Stomach (tissue), 9 donors: ENCODE results near the gene CD58. TPM values are rescaled to one million over a fixed set of nuclear protein-coding genes. Genes with fewer than 3 reads are reported as not detected.
"Not testable (repeated sequence)": the region's sequence is repeated elsewhere in the genome, so short reads cannot be mapped to it uniquely, and the experiment has no call there.

Source experiments
- DNase-seq, 2 donors: peaks; one replicate each; pipeline versions ENCODE4 v3.0.0 to v3.0.0-alpha.2; 2013 to 2019
- H3K27ac ChIP-seq, 5 donors: fragments of 200-600 bp in 4 of 5; sonication (generic) in 4 of 5; one replicate each; pipeline ENCODE4 v1.5.1; 2013 to 2019; ENCODE audit warnings: mild to moderate bottlenecking in 1 of 5, moderate library complexity in 1 of 5
- H3K27me3 ChIP-seq, 3 donors: fragments of 200-600 bp; sonication (generic); one replicate each; pipeline ENCODE4 v1.5.1; 2017 to 2019; ENCODE audit warnings: mixed run types in 1 of 3
- H3K36me3 ChIP-seq, 4 donors: fragments of 200-600 bp; sonication (generic); 1 replicate in 3 of 4; 2 replicates in 1 of 4; pipeline ENCODE4 v1.5.1; 2016 to 2019
- H3K4me1 ChIP-seq, 4 donors: fragments of 200-600 bp; sonication (generic); one replicate each; pipeline ENCODE4 v1.5.1; 2016 to 2019
- H3K4me3 ChIP-seq, 4 donors: fragments of 200-600 bp; sonication (generic) in 3 of 4; one replicate each; pipeline ENCODE4 v1.5.1; 2016 to 2019; ENCODE audit warnings: mild to moderate bottlenecking in 1 of 4
- H3K9me3 ChIP-seq, 4 donors: fragments of 200-600 bp; sonication (generic); one replicate each; pipeline ENCODE4 v1.5.1; 2016 to 2019
- EP300 ChIP-seq: sonication (generic); formaldehyde crosslinking; IDR thresholded peaks from one replicate; pipeline ENCODE4 v1.6.1; 2017; ENCODE audit warnings: antibody characterized with exemption
- POLR2A ChIP-seq, 4 donors: fragments of 450-650 bp; IDR thresholded peaks; one replicate each; pipeline ENCODE4 v1.6.1; 2016; ENCODE audit warnings: antibody characterized with exemption in 4 of 4, control low read depth in 2 of 4, mild to moderate bottlenecking in 1 of 4, moderate library complexity in 1 of 4
- POLR2AphosphoS5 ChIP-seq, 3 donors: sonication (generic); formaldehyde crosslinking; IDR thresholded peaks; one replicate each; pipeline ENCODE4 v1.6.1; 2016; ENCODE audit warnings: antibody characterized with exemption in 3 of 3
- WGBS, 5 donors: extraction: QIAGEN DNeasy Blood & Tissue Kit in 3 of 5; methylation state at CpG; one replicate each; pipeline versions ENCODE4 v1.1.5 to v1.1.7; 2013 to 2018; 5-methylcytosine and 5-hydroxymethylcytosine counted together
- intact Hi-C: fragments of 100-400 bp; cut with DNase I; formaldehyde crosslinking; loops from one replicate; pipeline ENCODE4 v1.15.1; 2023; ENCODE audit warnings: low total_unique reads
- polyA plus RNA-seq, 3 donors: library from polyadenylated mRNA; stranded (reverse); fragments of 200-250 nt; gene quantifications; one replicate each; pipeline ENCODE4 v1.2.3, GENCODE V29; 2013
- total RNA-seq, 5 donors: library from RNA; depleted of rRNA; stranded (reverse); fragments of >200 nt; gene quantifications; one replicate each; pipeline versions ENCODE4 v1.1.0 to v1.2.3, GENCODE V29; 2014 to 2016
- TF ChIP-seq, protein P1 (sequence below), 7 experiments: fragments of 450-650 bp in 4 of 7; fragments of 200-600 bp in 3 of 7; sonication (generic) in 3 of 7; IDR thresholded peaks; one replicate each; pipeline ENCODE4 v1.5.1; 2016 to 2019; ENCODE audit warnings: antibody characterized with exemption in 7 of 7, control low read depth in 2 of 7, mild to moderate bottlenecking in 1 of 7
- donor health status: healthy with polysubstance abuse.
- donor health status: Bipolar disorder and iron deficiency.
- donor health status: healthy.

Gene CD58
- total and polyA plus RNA-seq, 8 donors = 1.2 to 48.8 (median 8.7) TPM

DNA sequence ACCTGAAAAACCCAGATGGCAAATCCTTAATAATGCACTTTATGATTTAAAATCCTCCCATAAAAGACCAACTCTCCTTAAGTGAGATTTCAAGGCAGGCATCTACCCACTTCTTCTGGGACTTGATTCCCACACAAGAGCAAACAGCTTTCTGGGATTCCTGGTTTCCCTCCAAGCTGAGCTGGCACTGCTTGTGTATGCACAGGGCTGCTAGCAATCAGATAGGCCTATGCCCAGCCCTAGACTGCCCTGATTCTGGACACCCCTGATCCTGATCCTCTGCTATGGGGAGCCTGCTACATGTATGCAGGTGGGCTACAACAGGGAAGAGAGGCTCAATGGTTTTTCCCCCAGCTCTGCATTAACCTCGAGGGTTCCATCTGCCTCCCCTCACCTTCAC is 36.6 kb upstream of the CD58 start:
- H3K4me1 ChIP-seq = peaks cover 0 to 24% (median 12%) of the 10 kb centered on the region in 4 donors
- H3K9me3 ChIP-seq, DNase-seq, H3K27me3 ChIP-seq, intact Hi-C loops, H3K4me3 ChIP-seq, H3K36me3 ChIP-seq: not testable (repeated sequence)
- WGBS, 5 donors = 18 to 73% (median 38%) methylated on average over 1 of the region's 1 CpG
- peak overlapping the region in 2 of 5 donors; percentile 35 to 73 for H3K27ac ChIP-seq

DNA sequence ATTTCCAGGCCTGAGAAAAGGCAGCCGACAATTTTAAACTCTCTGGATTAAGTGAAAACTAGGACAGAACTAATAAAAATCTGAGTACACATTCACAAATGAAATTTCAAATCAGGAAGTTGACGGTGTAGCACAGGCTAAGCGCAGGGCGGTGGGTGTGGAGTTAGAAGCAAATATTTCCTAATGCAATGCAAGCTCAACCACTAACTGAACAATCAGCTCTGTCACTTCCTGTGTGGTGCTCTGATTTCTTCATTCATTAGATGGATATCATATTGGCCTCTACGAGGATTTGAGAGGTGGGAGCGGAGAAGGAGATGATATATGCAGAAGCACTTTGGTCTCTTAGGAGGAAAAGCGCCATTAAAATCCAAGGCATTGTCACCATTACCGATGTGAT is 35.2 kb upstream of the CD58 start:
- TF ChIP-seq POLR2AphosphoS5 (IDR thresholded peaks at IDR 0.05) = peak in 2 of 3 donors; percentile 17 to 60
- Histone ChIP-seq H3K4me1 (peaks cover 0 to 24% (median 12%) of the 10 kb centered on the region in 4 donors), H3K27ac (peak overlapping the region; percentile 31 to 73 (median 60))
- H3K36me3 ChIP-seq, H3K27me3 ChIP-seq, H3K4me3 ChIP-seq, H3K9me3 ChIP-seq, intact Hi-C loops: not testable (repeated sequence)
- peak; percentile 42 to 52 for DNase-seq
- WGBS, 5 donors = 41 to 64% (median 53%) methylated on average over 6 to 8 of the region's 8 CpGs

GRCh38 chr1:116605315-116605714 is 34.5 kb upstream of the CD58 start:
- H3K27ac ChIP-seq = peak overlapping the region in 1 of 5 donors; percentile 73
- TF ChIP-seq POLR2AphosphoS5 (IDR thresholded peaks at IDR 0.05) = no peak
- TF ChIP-seq POLR2A (IDR thresholded peaks at IDR 0.05) = no peak
- TF ChIP-seq EP300 = no peak
- TF ChIP-seq, protein P1, sequence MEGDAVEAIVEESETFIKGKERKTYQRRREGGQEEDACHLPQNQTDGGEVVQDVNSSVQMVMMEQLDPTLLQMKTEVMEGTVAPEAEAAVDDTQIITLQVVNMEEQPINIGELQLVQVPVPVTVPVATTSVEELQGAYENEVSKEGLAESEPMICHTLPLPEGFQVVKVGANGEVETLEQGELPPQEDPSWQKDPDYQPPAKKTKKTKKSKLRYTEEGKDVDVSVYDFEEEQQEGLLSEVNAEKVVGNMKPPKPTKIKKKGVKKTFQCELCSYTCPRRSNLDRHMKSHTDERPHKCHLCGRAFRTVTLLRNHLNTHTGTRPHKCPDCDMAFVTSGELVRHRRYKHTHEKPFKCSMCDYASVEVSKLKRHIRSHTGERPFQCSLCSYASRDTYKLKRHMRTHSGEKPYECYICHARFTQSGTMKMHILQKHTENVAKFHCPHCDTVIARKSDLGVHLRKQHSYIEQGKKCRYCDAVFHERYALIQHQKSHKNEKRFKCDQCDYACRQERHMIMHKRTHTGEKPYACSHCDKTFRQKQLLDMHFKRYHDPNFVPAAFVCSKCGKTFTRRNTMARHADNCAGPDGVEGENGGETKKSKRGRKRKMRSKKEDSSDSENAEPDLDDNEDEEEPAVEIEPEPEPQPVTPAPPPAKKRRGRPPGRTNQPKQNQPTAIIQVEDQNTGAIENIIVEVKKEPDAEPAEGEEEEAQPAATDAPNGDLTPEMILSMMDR (IDR thresholded peaks at IDR 0.05) = no peak
- H3K9me3 ChIP-seq = no peaks in the 10 kb centered on the region
- WGBS, 5 donors = 84 to 96% (median 95%) methylated on average over 1 of the region's 1 CpG
- DNase-seq = no peak
- no peak overlapping the region for H3K4me3 ChIP-seq
- H3K4me1 ChIP-seq = peaks cover 0 to 24% (median 12%) of the 10 kb centered on the region in 4 donors
- no peaks in the 10 kb centered on the region for H3K27me3 ChIP-seq
- no peaks in the 10 kb centered on the region for H3K36me3 ChIP-seq
- intact Hi-C loops = no loop called here

- H3K9me3 ChIP-seq, intact Hi-C loops, DNase-seq, H3K27me3 ChIP-seq, H3K36me3 ChIP-seq, H3K27ac ChIP-seq, H3K4me3 ChIP-seq: not testable (repeated sequence)
- peaks cover 0 to 24% (median 12%) of the 10 kb centered on the region in 4 donors for H3K4me1 ChIP-seq
- WGBS, 5 donors = 88 to 95% (median 92%) methylated on average over 6 of the region's 6 CpGs
These were observed 33.6 kb upstream of the CD58 start for GRCh38 chr1:116604408-116604807.

GRCh38 chr1:116603646-116604045 is 32.8 kb upstream of the CD58 start:
- H3K4me1 ChIP-seq = peaks cover 0 to 24% (median 12%) of the 10 kb centered on the region in 4 donors
- 90 to 99% (median 95%) methylated on average over 12 to 21 of the region's 21 CpGs for WGBS, 5 donors
- intact Hi-C loops, H3K9me3 ChIP-seq, H3K4me3 ChIP-seq, H3K36me3 ChIP-seq, DNase-seq, H3K27me3 ChIP-seq, H3K27ac ChIP-seq: not testable (repeated sequence)

- H3K27ac ChIP-seq, intact Hi-C loops, DNase-seq, H3K4me3 ChIP-seq, H3K36me3 ChIP-seq, H3K9me3 ChIP-seq, H3K27me3 ChIP-seq: not testable (repeated sequence)
- peaks cover 5 to 24% (median 10%) of the 10 kb centered on the region in 4 donors for H3K4me1 ChIP-seq
- 83 to 95% (median 93%) methylated on average over 2 of the region's 2 CpGs for WGBS, 5 donors
These were observed 28.5 kb upstream of the CD58 start for GRCh38 chr1:116599369-116599768.

DNA sequence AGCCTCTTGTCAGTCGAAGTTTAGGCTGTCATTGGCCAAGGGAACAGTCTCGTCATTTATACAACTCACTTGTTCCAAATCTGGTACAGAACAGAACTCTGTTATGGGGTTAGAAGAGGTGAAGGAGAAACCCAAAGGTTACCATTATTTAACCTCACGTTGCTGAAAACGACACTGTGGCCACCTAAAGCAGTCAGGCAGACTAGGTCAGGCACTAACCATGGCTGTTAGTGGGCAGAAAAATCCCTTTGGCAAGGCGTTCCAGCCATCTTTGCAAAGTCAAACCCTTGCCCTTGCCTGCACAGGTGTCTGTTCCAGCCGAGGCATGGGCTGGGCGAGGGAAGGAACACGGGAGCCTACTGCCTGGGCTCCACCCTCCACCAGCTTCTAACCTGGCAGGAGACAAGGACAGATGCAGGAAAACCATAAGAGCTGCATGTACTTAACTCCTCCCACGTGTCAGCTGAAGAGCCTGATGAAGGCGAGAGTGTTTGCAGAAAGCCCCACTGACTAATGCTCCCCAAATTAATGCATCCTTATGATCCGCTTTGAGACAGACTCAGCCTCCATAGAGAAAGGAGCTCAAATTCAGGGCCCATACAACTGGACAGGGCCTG is 27.7 kb upstream of the CD58 start:
- H3K4me1 ChIP-seq = peaks cover 5 to 24% (median 10%) of the 10 kb centered on the region in 4 donors
- intact Hi-C loops, H3K9me3 ChIP-seq, H3K27ac ChIP-seq, H3K27me3 ChIP-seq, DNase-seq, H3K4me3 ChIP-seq, H3K36me3 ChIP-seq: not testable (repeated sequence)
- WGBS, 5 donors = 68 to 80% (median 79%) methylated on average over 11 of the region's 11 CpGs

GRCh38 chr1:116597388-116597787 is 26.6 kb upstream of the CD58 start:
- H3K27ac ChIP-seq = peak overlapping the region in 1 of 5 donors; percentile 7
- H3K36me3 ChIP-seq, intact Hi-C loops, H3K27me3 ChIP-seq, H3K4me3 ChIP-seq, H3K9me3 ChIP-seq, DNase-seq: not testable (repeated sequence)
- H3K4me1 ChIP-seq = peaks cover 5 to 24% (median 10%) of the 10 kb centered on the region in 4 donors
- WGBS, 5 donors = 53 to 71% (median 66%) methylated on average over 2 of the region's 2 CpGs

DNA sequence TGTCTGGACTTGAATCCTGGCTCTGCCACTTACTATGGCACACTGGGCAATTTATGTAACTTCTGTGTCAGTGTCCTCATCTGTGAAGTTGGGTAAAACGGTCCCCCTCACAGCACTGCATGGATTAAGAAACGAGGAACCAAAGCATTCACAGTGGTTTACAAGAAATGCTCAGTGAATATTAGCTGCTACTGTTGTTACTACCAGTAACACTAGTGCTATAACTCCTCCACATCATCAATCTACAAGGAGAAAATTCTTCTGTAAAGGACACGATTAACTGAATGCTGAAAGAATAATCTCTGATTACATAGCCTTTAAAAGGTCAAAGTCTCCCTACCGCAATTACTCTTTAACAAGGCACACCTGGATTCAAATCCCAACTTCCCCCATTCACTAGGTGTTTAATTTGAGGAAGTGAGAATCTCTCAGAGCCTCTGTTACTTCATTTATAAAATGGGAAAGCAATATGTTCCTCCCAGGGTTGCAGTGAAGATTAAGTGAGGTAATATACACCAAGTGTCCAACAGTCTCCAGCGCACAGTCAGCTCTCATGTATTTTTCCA is 26.0 kb upstream of the CD58 start:
- peaks cover 5 to 24% (median 10%) of the 10 kb centered on the region in 4 donors for H3K4me1 ChIP-seq
- H3K4me3 ChIP-seq, DNase-seq, H3K27me3 ChIP-seq, intact Hi-C loops, H3K9me3 ChIP-seq, H3K36me3 ChIP-seq: not testable (repeated sequence)
- WGBS, 5 donors = 46 to 64% (median 55%) methylated on average over 5 of the region's 5 CpGs
- H3K27ac ChIP-seq = peak overlapping the region in 1 of 5 donors; percentile 7
